NCI-H1694 treated with DMSO at 0.1 percent for 48 hours (cell line): ENCODE measurements around the gene HSPA6.
"Not testable (repeated sequence)": the region's sequence is repeated elsewhere in the genome, so short reads cannot be mapped to it uniquely, and the experiment has no call there.

ENCODE experiments used
- DNase-seq: peaks from one replicate; lab custom pipeline; 2025; lab: John Stamatoyannopoulos, UW

The HSPA6 gene

GRCh38 chr1:161503394-161503748 is 21.0 kb upstream of the HSPA6 start:
- DNase-seq: no peak

GRCh38 chr1:161505686-161506085 is 18.7 kb upstream of the HSPA6 start:
- DNase-seq: no peak

- DNase-seq: no peak
Measured at GRCh38 chr1:161506336-161507223, 17.8 kb upstream of the HSPA6 start.

- DNase-seq: no peak
Measured at GRCh38 chr1:161510477-161510876, 13.9 kb upstream of the HSPA6 start.

GRCh38 chr1:161511018-161511755 is 13.2 kb upstream of the HSPA6 start:
- DNase-seq: no peak

GRCh38 chr1:161511756-161512060 is 12.6 kb upstream of the HSPA6 start:
- DNase-seq: no peak

GRCh38 chr1:161512636-161513447 is 11.5 kb upstream of the HSPA6 start:
- DNase-seq: not testable (repeated sequence)

- DNase-seq: not testable (repeated sequence)
Measured at GRCh38 chr1:161513448-161513780, 10.9 kb upstream of the HSPA6 start.

GRCh38 chr1:161513953-161514352 is 10.4 kb upstream of the HSPA6 start:
- not testable (repeated sequence) for DNase-seq

GRCh38 chr1:161523041-161523816 is 1.1 kb upstream of the HSPA6 start:
- DNase-seq: not testable (repeated sequence)

GRCh38 chr1:161524742-161525291 is 477 bp downstream of the HSPA6 start:
- not testable (repeated sequence) for DNase-seq

- not testable (repeated sequence) for DNase-seq
Measured at GRCh38 chr1:161525321-161525720, 981 bp downstream of the HSPA6 start.

GRCh38 chr1:161525918-161526317 is 1.6 kb downstream of the HSPA6 start:
- DNase-seq: not testable (repeated sequence)

- not testable (repeated sequence) for DNase-seq
Measured at GRCh38 chr1:161528550-161528949, 4.2 kb downstream of the HSPA6 start.

- not testable (repeated sequence) for DNase-seq
Measured at GRCh38 chr1:161529463-161530104, 5.2 kb downstream of the HSPA6 start.

GRCh38 chr1:161530158-161530557 is 5.8 kb downstream of the HSPA6 start:
- DNase-seq: not testable (repeated sequence)

- not testable (repeated sequence) for DNase-seq
Measured at GRCh38 chr1:161530671-161531641, 6.6 kb downstream of the HSPA6 start.

- no peak for DNase-seq
Measured at GRCh38 chr1:161531986-161532643, 7.8 kb downstream of the HSPA6 start.
